K562 (cell line): ENCODE data around the gene PA2G4. TPM values are rescaled to one million over a fixed set of nuclear protein-coding genes. Genes with fewer than 3 reads are reported as not detected.

Experiments
- CHD2 ChIP-seq: IDR thresholded peaks from 2 replicates; pipeline ENCODE4 v1.6.1; 2011; ENCODE audit warnings: low read depth, low read length
- L3MBTL2 ChIP-seq: fragments of 450-650 bp; IDR thresholded peaks from 2 replicates; pipeline ENCODE4 v1.6.1; 2016; ENCODE audit warnings: mild to moderate bottlenecking, moderate library complexity
- MGA ChIP-seq: fragments of 450-650 bp; IDR thresholded peaks from 2 replicates; pipeline ENCODE4 v1.6.1; 2016; ENCODE audit warnings: mild to moderate bottlenecking, moderate library complexity
- MLLT1 ChIP-seq, 2 experiments: fragments of 450-650 bp; IDR thresholded peaks; 2 replicates each; pipeline ENCODE4 v1.6.1; 2016
- TAL1 ChIP-seq: fragments of 450-650 bp; IDR thresholded peaks from 2 replicates; pipeline ENCODE4 v1.6.1; 2016; ENCODE audit warnings: mild to moderate bottlenecking
- TCFL5 ChIP-seq: fragments of 250-450 bp; sonication (Bioruptor Pico); conservative IDR thresholded peaks from 2 replicates; pipeline ENCODE4 v1.6.1; 2021; ENCODE audit warnings: mild to moderate bottlenecking, moderate library complexity, matching md5 sums
- USF1 ChIP-seq: sonication (generic); formaldehyde crosslinking; IDR thresholded peaks from 2 replicates; pipeline ENCODE4 v1.9.0; 2022; ENCODE audit warnings: mild to moderate bottlenecking, missing genetic modification reagents
- ZBTB7A ChIP-seq: IDR thresholded peaks from 2 replicates; pipeline ENCODE4 v1.6.1; 2011; ENCODE audit warnings: low read depth, mild to moderate bottlenecking, low read length, moderate library complexity, borderline replicate concordance; ENCODE audit not compliant: control insufficient read depth
- ZFX ChIP-seq: sonication (generic); formaldehyde crosslinking; IDR thresholded peaks from 2 replicates; pipeline ENCODE4 v1.8.0; 2022; ENCODE audit warnings: mild to moderate bottlenecking, missing genetic modification reagents, moderate library complexity
- ZNF124 ChIP-seq: sonication (generic); formaldehyde crosslinking; IDR thresholded peaks from 2 replicates; pipeline ENCODE4 v1.8.1; 2022; ENCODE audit warnings: missing genetic modification reagents
- ZNF696 ChIP-seq: fragments of 250-450 bp; sonication (Bioruptor Pico); conservative IDR thresholded peaks from 2 replicates; pipeline ENCODE4 v1.4.0; 2020; ENCODE audit warnings: mild to moderate bottlenecking, moderate library complexity
- polyA plus RNA-seq, 8 experiments: library from polyadenylated mRNA; depleted of rRNA in 4 of 8; stranded (reverse) in 5 of 8; unstranded in 3 of 8; fragments of >200 nt; fragmentation: Nextera tagmentation in 2 of 8; fragmentation: Illumina TruSeq in 1 of 8; extraction: Ambion mirVana in 2 of 8; extraction: Trizol in 1 of 8; gene quantifications; 2 replicates each; pipeline versions ENCODE4 v1.2.1 to v1.2.3, GENCODE V29; 2011 to 2014; ENCODE audit warnings: inconsistent platforms in 1 of 8, missing spikeins in 1 of 8
- total RNA-seq, 7 experiments: library from RNA; depleted of rRNA in 6 of 7; stranded (reverse); fragments of >200 nt in 6 of 7; fragmentation: Illumina TruSeq in 2 of 7; extraction: Trizol in 2 of 7; gene quantifications; 2 replicates each; pipeline versions ENCODE4 v1.2.1 to v1.2.3, GENCODE V29; 2011 to 2021; ENCODE audit warnings: low replicate concordance in 1 of 7
- TF ChIP-seq, protein P1 (sequence below): sonication (generic); IDR thresholded peaks from 2 replicates; pipeline ENCODE4 v1.6.1; 2016

PA2G4 gene
- total and polyA plus RNA-seq, 9 of the 15 experiments (the other 6 are each of a cell fraction or from before 2014, with no cell fraction given), result 230 to 925 (median 638) TPM

- TF ChIP-seq ZBTB7A, result peak; percentile 47; the same call in 1 of the 2 replicates
- 0 out of 2 replicates have a peak, but pooled peaks have one; percentile 13 for TF ChIP-seq ZFX (CRISPR knock-in tag)
- peak; percentile 57; the same call in 1 of the 2 replicates for TF ChIP-seq MGA
- TF ChIP-seq, protein P1, sequence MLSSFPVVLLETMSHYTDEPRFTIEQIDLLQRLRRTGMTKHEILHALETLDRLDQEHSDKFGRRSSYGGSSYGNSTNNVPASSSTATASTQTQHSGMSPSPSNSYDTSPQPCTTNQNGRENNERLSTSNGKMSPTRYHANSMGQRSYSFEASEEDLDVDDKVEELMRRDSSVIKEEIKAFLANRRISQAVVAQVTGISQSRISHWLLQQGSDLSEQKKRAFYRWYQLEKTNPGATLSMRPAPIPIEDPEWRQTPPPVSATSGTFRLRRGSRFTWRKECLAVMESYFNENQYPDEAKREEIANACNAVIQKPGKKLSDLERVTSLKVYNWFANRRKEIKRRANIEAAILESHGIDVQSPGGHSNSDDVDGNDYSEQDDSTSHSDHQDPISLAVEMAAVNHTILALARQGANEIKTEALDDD, result no peak
- TF ChIP-seq MLLT1 (IDR thresholded peaks at IDR 0.05), result no peak
- TF ChIP-seq L3MBTL2, result peak; percentile 78
- TF ChIP-seq TAL1, result no peak
- TF ChIP-seq CHD2, result no peak
- TF ChIP-seq USF1 (CRISPR knock-in tag), result peak; percentile 86
- no peak for TF ChIP-seq ZNF124
- TF ChIP-seq TCFL5, result no peak
- TF ChIP-seq ZNF696 (CRISPR knock-in tag), result no peak
Observed at GRCh38 chr12:56119361-56119796, 15.0 kb downstream of the PA2G4 start (continued).
